ENCODE results near the gene CSMD2.

- TF ChIP-seq CTCF (IDR thresholded peaks at IDR 0.05; ENCODE audit: low read length) (no peak), EZH2 (optimal IDR thresholded peaks at IDR 0.05; ENCODE audit: low read depth, low read length) (no peak)
Observed at GRCh38 chr1:33867684-33868083, 297.3 kb downstream of the CSMD2 start.

Measured in MM.1S (cell line).